GM12878 (cell line): Measurements from ENCODE around the gene NPLOC4. TPM values are rescaled to one million over a fixed set of nuclear protein-coding genes. Genes with fewer than 3 reads are reported as not detected.

Experiments
- ATAC-seq: fragments of 200-7000 bp; cut with Tn5 transposase; 3 replicates; pipeline ENCODE4 v1.9.1; 2020; ENCODE audit warnings: mild to moderate bottlenecking, moderate library complexity
- BruUV-seq: library from RNA; stranded (reverse); fragments of 400-500 nt; replicated peaks from 2 replicates; lab custom pipeline; 2021; lab: Mats Ljungman, UMichigan
- CTCF ChIA-PET: fragments of 300-600 bp; sonication (Branson Sonifier 250); formaldehyde crosslinking; extraction: SDS; loops from one replicate; lab custom pipeline; 2021; ENCODE audit warnings: inconsistent platforms; lab: Yijun Ruan, JAX
- POLR2A ChIA-PET: fragments of 350-600 bp; formaldehyde crosslinking; extraction: SDS; loops from one replicate; lab custom pipeline; 2021; ENCODE audit warnings: inconsistent platforms; lab: Charles Lee
- RAD21 ChIA-PET: fragments of 300-600 bp; sonication (Branson Sonifier 250); formaldehyde crosslinking; loops from one replicate; lab custom pipeline; 2023; ENCODE audit warnings: antibody characterized with exemption; ENCODE audit not compliant: unreplicated experiment; lab: Charles Lee
- SMC1A ChIA-PET: fragments of 300-600 bp; sonication (Branson Sonifier 250); formaldehyde crosslinking; loops from one replicate; lab custom pipeline; 2023; ENCODE audit not compliant: unreplicated experiment, uncharacterized antibody; lab: Charles Lee
- DNase-seq: peaks from one replicate; pipeline ENCODE4 v3.0.0-alpha.2; 2011; ENCODE audit warnings: low read depth, low spot score
- FAIRE-seq: peaks from 3 replicates; lab custom pipeline; 2011; peaks lifted over from hg19 to GRCh38; lab: Jason Lieb, UNC
- H2AFZ ChIP-seq: 2 replicates; pipeline ENCODE4 v1.6.0; 2011; ENCODE audit warnings: low read depth, low read length, control low read depth; ENCODE audit not compliant: control insufficient read depth
- H3K27ac ChIP-seq: 2 replicates; pipeline ENCODE4 v1.5.1; 2011; ENCODE audit warnings: control low read depth; ENCODE audit not compliant: control insufficient read depth, insufficient read depth
- H3K27me3 ChIP-seq, 2 experiments: replicated peaks in 1 of 2; 2 replicates each; pipeline versions ENCODE4 v1.6.0 to v1.6.1; 2011; ENCODE audit warnings: low read length in 1 of 2; ENCODE audit not compliant: control insufficient read depth in 2 of 2, insufficient read depth in 2 of 2
- H3K36me3 ChIP-seq, 2 experiments: 2 replicates each; pipeline ENCODE4 v1.5.1; 2011; ENCODE audit warnings: low read length in 1 of 2; ENCODE audit not compliant: control insufficient read depth in 2 of 2, insufficient read depth in 2 of 2
- H3K4me1 ChIP-seq: 2 replicates; pipeline ENCODE4 v1.6.1; 2011; ENCODE audit warnings: mild to moderate bottlenecking, low read length, moderate library complexity, mixed read lengths; ENCODE audit not compliant: control insufficient read depth, insufficient read depth
- H3K4me2 ChIP-seq: 2 replicates; pipeline ENCODE4 v1.6.0; 2011; ENCODE audit warnings: control low read depth; ENCODE audit not compliant: control insufficient read depth, insufficient read depth
- H3K4me3 ChIP-seq: fragments of 200-600 bp; sonication (generic); 2 replicates; pipeline ENCODE4 v1.5.1; 2016
- H3K79me2 ChIP-seq: 2 replicates; pipeline ENCODE4 v1.6.0; 2011; ENCODE audit warnings: low read length; ENCODE audit not compliant: control insufficient read depth, insufficient read depth
- H3K9ac ChIP-seq: 2 replicates; pipeline ENCODE4 v1.8.0; 2011; ENCODE audit warnings: low read length, control low read depth, mixed read lengths; ENCODE audit not compliant: control insufficient read depth, insufficient read depth
- H3K9me3 ChIP-seq: replicated peaks from 3 replicates; pipeline ENCODE4 v1.5.1; 2011; ENCODE audit warnings: mild to moderate bottlenecking, low read length; ENCODE audit not compliant: control insufficient read depth, insufficient read depth
- H4K20me1 ChIP-seq: 2 replicates; pipeline ENCODE4 v1.6.0; 2011; ENCODE audit not compliant: control insufficient read depth, insufficient read depth
- CBFB ChIP-seq: IDR thresholded peaks from 2 replicates; pipeline ENCODE4 v1.6.1; 2016; ENCODE audit warnings: antibody characterized with exemption, low read depth
- CBX5 ChIP-seq: sonication (generic); IDR thresholded peaks from 2 replicates; pipeline ENCODE4 v1.6.1; 2016; ENCODE audit warnings: low read depth, moderate library complexity, mild to moderate bottlenecking, inconsistent platforms
- CEBPB ChIP-seq, 2 experiments: fragments of 150-350 bp in 1 of 2; IDR thresholded peaks; 2 replicates each; pipeline ENCODE4 v1.6.1; 2012 to 2014; ENCODE audit warnings: low read depth in 2 of 2, low read length in 2 of 2, borderline replicate concordance in 1 of 2, inconsistent platforms in 1 of 2
- DPF2 ChIP-seq: fragments of 450-650 bp; IDR thresholded peaks from 2 replicates; pipeline ENCODE4 v1.6.1; 2017; ENCODE audit warnings: mild to moderate bottlenecking
- EGR1 ChIP-seq, 2 experiments: IDR thresholded peaks; 1 replicate in 1 of 2; 2 replicates in 1 of 2; pipeline ENCODE4 v1.6.1; 2011 to 2012; ENCODE audit warnings: low read depth in 2 of 2, low read length in 2 of 2, borderline replicate concordance in 1 of 2, mild to moderate bottlenecking in 1 of 2, moderate library complexity in 1 of 2
- EZH2 ChIP-seq: IDR thresholded peaks from 2 replicates; pipeline ENCODE4 v1.6.1; 2012; ENCODE audit warnings: low read depth, mild to moderate bottlenecking, control low read depth, inconsistent platforms, low read length, borderline replicate concordance; ENCODE audit not compliant: control insufficient read depth
- HSF1 ChIP-seq: fragments of 150-350 bp; IDR thresholded peaks from 2 replicates; pipeline ENCODE4 v1.6.1; 2014; ENCODE audit warnings: mild to moderate bottlenecking, low read depth, low read length
- IKZF1 ChIP-seq: fragments of 450-650 bp; conservative IDR thresholded peaks from 2 replicates; pipeline ENCODE4 v1.6.1; 2017; ENCODE audit warnings: antibody characterized with exemption, mild to moderate bottlenecking
- JUND ChIP-seq: IDR thresholded peaks from 2 replicates; pipeline ENCODE4 v1.6.1; 2012; ENCODE audit warnings: low read depth, mild to moderate bottlenecking, low read length, improper control_type of control experiment, moderate library complexity
- MXI1 ChIP-seq: fragments of 150-350 bp; IDR thresholded peaks from 2 replicates; pipeline ENCODE4 v1.6.1; 2011; ENCODE audit warnings: low read depth, mild to moderate bottlenecking, inconsistent platforms, low read length, improper control_type of control experiment
- NFXL1 ChIP-seq: fragments of 450-650 bp; IDR thresholded peaks from 2 replicates; pipeline ENCODE4 v1.6.1; 2017; ENCODE audit warnings: antibody characterized with exemption, mild to moderate bottlenecking, borderline replicate concordance
- POLR2AphosphoS5 ChIP-seq: IDR thresholded peaks from 2 replicates; pipeline ENCODE4 v1.6.1; 2011; ENCODE audit warnings: mild to moderate bottlenecking, low read length, inconsistent platforms
- RELA ChIP-seq: fragments of 450-650 bp; IDR thresholded peaks from 2 replicates; pipeline ENCODE4 v1.8.0; 2014; ENCODE audit warnings: borderline replicate concordance; ENCODE audit not compliant: partially characterized antibody
- SPI1 ChIP-seq: IDR thresholded peaks from 2 replicates; pipeline ENCODE4 v1.6.1; 2011; ENCODE audit warnings: low read depth, mild to moderate bottlenecking, low read length, moderate library complexity, borderline replicate concordance; ENCODE audit not compliant: insufficient read depth
- SREBF1 ChIP-seq: IDR thresholded peaks from 2 replicates; pipeline ENCODE4 v1.6.1; 2012; ENCODE audit warnings: mild to moderate bottlenecking, low read length
- TARDBP ChIP-seq: IDR thresholded peaks from 2 replicates; pipeline ENCODE4 v1.6.1; 2016; ENCODE audit warnings: borderline replicate concordance
- TCF3 ChIP-seq: IDR thresholded peaks from 2 replicates; pipeline ENCODE4 v1.6.1; 2012; ENCODE audit warnings: low read depth, mild to moderate bottlenecking, low read length, borderline replicate concordance; ENCODE audit not compliant: insufficient read depth
- WRNIP1 ChIP-seq: IDR thresholded peaks from 2 replicates; pipeline ENCODE4 v1.6.1; 2011; ENCODE audit warnings: low read depth, low read length, improper control_type of control experiment, borderline replicate concordance
- WGBS: methylation state at CpG from one replicate; pipeline ENCODE4 v1.1.6; 2016; ENCODE audit warnings: low lambda C conversion rate; ENCODE audit not compliant: insufficient replicate concordance, insufficient coverage; ENCODE audit errors: missing lambda C conversion rate; 5-methylcytosine and 5-hydroxymethylcytosine counted together
- in situ Hi-C: fragments of 300-500 bp; cut with MboI; formaldehyde crosslinking; loops from 9 replicates; pipeline ENCODE4 v1.14.3; 2018; ENCODE audit warnings: mixed read lengths
- intact Hi-C: fragments of 100-400 bp; cut with micrococcal nuclease; formaldehyde crosslinking; loops from one replicate; pipeline ENCODE4 v1.14.2; 2022; ENCODE audit not compliant: unreplicated experiment
- polyA plus RNA-seq, 11 experiments: library from polyadenylated mRNA; depleted of rRNA in 4 of 11; unstranded in 6 of 11; stranded (reverse) in 5 of 11; fragments of >200 nt; fragmentation: Nextera tagmentation in 4 of 11; fragmentation: Illumina TruSeq in 1 of 11; extraction: Ambion mirVana in 4 of 11; extraction: Trizol in 1 of 11; gene quantifications; 1 replicate in 1 of 11; 2 replicates in 10 of 11; pipeline versions ENCODE4 v1.2.1 to v1.2.3, GENCODE V29; 2011 to 2016; ENCODE audit warnings: inconsistent platforms in 2 of 11, missing spikeins in 2 of 11, low read depth in 1 of 11
- total RNA-seq, 4 experiments: library from RNA; depleted of rRNA in 3 of 4; stranded (reverse); fragments of >200 nt in 3 of 4; fragmentation: Illumina TruSeq in 1 of 4; extraction: Trizol in 1 of 4; gene quantifications; 2 replicates each; pipeline versions ENCODE4 v1.2.1 to v1.2.3, GENCODE V29; 2013 to 2021
- TF ChIP-seq, protein P1 (sequence below): IDR thresholded peaks from 2 replicates; pipeline ENCODE4 v1.6.1; 2011; ENCODE audit warnings: low read depth, low read length, improper control_type of control experiment, borderline replicate concordance

The NPLOC4 gene
- total and polyA plus RNA-seq, 10 of the 15 experiments (the other 5 are each of a cell fraction or from before 2014, with no cell fraction given), result 1.5 to 83.7 (median 45.8) TPM

GRCh38 chr17:81683584-81684441 lies 46.9 kb upstream of the NPLOC4 start, which contains the start of the genes ARL16 and HGS (continued):
- TF ChIP-seq MXI1 (peak; percentile 86), CEBPB (IDR thresholded peaks at IDR 0.05; ENCODE audit: borderline replicate concordance in 1 of 2, low read depth in 2 of 2, low read length in 2 of 2) (no peak), HSF1 (no peak), EZH2 (no peak), SPI1 (peak; percentile 68), RELA (peak; percentile 35)

DNA sequence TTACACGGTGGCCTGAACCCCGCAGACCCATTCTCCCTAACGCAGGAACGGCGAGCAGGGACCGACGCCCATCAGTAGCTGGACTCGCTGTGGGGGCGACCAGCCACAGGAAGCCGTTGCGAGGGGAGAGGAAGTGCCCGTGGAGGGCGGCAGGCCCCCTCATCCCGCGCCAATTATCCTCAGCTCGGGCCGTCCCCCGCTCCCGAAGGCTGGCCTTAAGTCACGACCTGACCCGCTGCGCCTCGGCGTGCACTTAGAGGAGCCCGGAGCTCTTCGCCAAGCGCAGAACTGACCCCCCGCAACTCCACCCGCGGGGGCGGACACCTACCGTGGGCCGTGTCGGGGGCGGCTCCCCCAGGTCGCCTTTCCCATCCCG lies 46.3 kb upstream of the NPLOC4 start:
- no TSS peak for BruUV-seq
- no peak for FAIRE-seq
- in situ Hi-C loops, result no loop called here
- TF ChIP-seq EZH2 (no peak), CBFB (no peak), TARDBP (no peak), JUND (no peak), DPF2 (peak; percentile 30), SREBF1 (no peak), TCF3 (no peak), EGR1 (IDR thresholded peaks at IDR 0.05; ENCODE audit: borderline replicate concordance in 1 of 2, low read depth in 2 of 2, low read length in 2 of 2) (peak in 1 of 2 experiments; percentile 62; a peak in 1 of 3 replicates), NFXL1 (no peak), IKZF1 (no peak), CBX5 (no peak), WRNIP1 (no peak), POLR2AphosphoS5 (no peak)
- TF ChIP-seq, protein P1, sequence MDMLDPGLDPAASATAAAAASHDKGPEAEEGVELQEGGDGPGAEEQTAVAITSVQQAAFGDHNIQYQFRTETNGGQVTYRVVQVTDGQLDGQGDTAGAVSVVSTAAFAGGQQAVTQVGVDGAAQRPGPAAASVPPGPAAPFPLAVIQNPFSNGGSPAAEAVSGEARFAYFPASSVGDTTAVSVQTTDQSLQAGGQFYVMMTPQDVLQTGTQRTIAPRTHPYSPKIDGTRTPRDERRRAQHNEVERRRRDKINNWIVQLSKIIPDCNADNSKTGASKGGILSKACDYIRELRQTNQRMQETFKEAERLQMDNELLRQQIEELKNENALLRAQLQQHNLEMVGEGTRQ, result no peak

More for the DNA sequence above, 46.3 kb upstream of the NPLOC4 start:
- Histone ChIP-seq H3K4me2 (peak overlapping the region; percentile 72), H3K4me3 (peak overlapping the region; percentile 75), H3K79me2 (peaks cover 38% of the 10 kb centered on the region), H3K4me1 (peaks cover 11% of the 10 kb centered on the region), H3K9me3 (no peaks in the 10 kb centered on the region), H2AFZ (peak overlapping the region; percentile 8), H3K36me3 (peaks cover 0 to 10% of the 10 kb centered on the region in 2 experiments; a peak in 3 of 4 replicates), H3K27ac (peak overlapping the region; percentile 36; the same call in 1 of the 2 replicates), H4K20me1 (peaks cover 8% of the 10 kb centered on the region; the same call in 1 of the 2 replicates), H3K27me3 (no peaks in the 10 kb centered on the region), H3K9ac (peak overlapping the region; percentile 74)
- CTCF ChIA-PET, result interaction anchor here (0.8 to 1.5 kb wide), 6 partner anchors 8 to 151 kb away, joined by 3 to 5 read pairs (median 4); no protein-coding TSS in a partner anchor
- DNase-seq (no peak), ATAC-seq (peak; percentile 38)
- intact Hi-C loops, result loop anchor here (2.0 kb wide), 1 partner anchor 20 kb away; the partner anchor contains the start of gene MRPL12
- WGBS, result under 1% methylated on average over 31 of the region's 37 CpGs
- POLR2A ChIA-PET, result interaction anchor here (0.5 to 4.0 kb wide), 8 partner anchors 16 to 132 kb away, joined by 3 to 32 read pairs (median 3); partner anchors contain the start of genes CCDC137 and MRPL12
- RAD21 ChIA-PET, result interaction anchor here (0.7 to 1.9 kb wide), 6 partner anchors 17 to 244 kb away, joined by 3 to 6 read pairs (median 4); partner anchors contain the start of gene MRPL12
- SMC1A ChIA-PET, result interaction anchor here (1.1 kb wide), 1 partner anchor 30 kb away, joined by 3 read pairs; no protein-coding TSS in a partner anchor
